Astrocyte of the cerebellum (primary cell): ENCODE measurements around the gene LRRC56.

Experiments used
- DNase-seq: peaks from one replicate; pipeline ENCODE4 v3.0.0-alpha.2; 2011; ENCODE audit warnings: low read depth
- H3K4me3 ChIP-seq: 2 replicates; pipeline ENCODE4 v1.5.1; 2011; ENCODE audit warnings: mild to moderate bottlenecking, low read depth, low read length, moderate library complexity
- in situ Hi-C: cut with HindIII; loops from 2 replicates; pipeline ENCODE4 v1.10.0; 2017; ENCODE audit warnings: low sequenced_read_pairs
- TF ChIP-seq, protein P1 (sequence below): IDR thresholded peaks from 2 replicates; pipeline ENCODE4 v1.5.1; 2012; ENCODE audit warnings: low read length, low read depth, moderate library complexity, mild to moderate bottlenecking; ENCODE audit errors: missing control alignments

LRRC56 gene, protein sequence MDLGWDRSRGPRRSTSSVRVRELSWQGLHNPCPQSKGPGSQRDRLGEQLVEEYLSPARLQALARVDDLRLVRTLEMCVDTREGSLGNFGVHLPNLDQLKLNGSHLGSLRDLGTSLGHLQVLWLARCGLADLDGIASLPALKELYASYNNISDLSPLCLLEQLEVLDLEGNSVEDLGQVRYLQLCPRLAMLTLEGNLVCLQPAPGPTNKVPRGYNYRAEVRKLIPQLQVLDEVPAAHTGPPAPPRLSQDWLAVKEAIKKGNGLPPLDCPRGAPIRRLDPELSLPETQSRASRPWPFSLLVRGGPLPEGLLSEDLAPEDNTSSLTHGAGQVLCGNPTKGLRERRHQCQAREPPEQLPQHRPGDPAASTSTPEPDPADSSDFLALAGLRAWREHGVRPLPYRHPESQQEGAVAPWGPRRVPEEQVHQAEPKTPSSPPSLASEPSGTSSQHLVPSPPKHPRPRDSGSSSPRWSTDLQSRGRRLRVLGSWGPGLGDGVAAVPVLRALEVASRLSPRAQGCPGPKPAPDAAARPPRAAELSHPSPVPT

DNA sequence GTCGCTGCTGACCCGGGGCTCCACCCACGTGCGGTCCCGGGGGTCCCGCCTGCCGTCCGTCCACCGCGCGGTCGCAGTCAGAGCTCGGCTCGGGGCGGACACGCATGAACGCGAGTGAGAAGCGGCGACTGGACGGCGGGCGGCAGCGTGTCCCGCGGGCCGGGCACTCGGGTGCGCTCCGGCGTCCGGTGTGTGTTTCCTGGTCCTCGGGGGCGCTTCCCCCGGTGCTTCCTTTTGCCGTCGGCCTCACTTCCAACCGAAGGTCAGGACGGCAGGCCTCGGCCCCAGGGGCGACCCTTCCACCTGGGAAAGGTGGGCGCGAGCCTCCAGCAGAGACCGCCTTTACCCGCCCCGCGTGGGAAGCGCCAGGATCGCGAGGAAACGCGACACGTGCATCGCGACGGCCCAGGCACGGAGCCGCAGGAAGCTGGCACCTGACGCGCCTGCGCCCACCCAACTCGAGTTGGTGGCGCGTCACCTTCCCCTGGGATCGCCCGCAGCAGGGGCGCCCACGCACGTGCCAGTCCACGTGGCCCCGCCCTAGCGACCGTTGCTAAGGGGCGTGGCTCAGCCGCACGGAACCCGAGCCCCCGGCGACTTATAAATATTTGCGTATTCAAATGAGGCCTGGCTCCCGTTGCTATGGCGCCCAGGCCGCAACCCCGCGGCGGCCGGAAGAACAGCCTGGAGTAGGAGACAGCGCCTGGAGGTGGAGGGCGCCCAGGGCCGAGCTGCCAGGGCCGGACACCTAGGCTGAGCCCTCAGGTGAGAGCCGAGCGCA, at the start of gene LRRC56:
LRRC56 (plus strand) TSS at position 687 of the 781 bp plus-strand sequence. CDS start 3,158 bp downstream, outside the sequence.
- DNase-seq = peak; percentile 40
- in situ Hi-C loops = no loop called here
- TF ChIP-seq, protein P1, sequence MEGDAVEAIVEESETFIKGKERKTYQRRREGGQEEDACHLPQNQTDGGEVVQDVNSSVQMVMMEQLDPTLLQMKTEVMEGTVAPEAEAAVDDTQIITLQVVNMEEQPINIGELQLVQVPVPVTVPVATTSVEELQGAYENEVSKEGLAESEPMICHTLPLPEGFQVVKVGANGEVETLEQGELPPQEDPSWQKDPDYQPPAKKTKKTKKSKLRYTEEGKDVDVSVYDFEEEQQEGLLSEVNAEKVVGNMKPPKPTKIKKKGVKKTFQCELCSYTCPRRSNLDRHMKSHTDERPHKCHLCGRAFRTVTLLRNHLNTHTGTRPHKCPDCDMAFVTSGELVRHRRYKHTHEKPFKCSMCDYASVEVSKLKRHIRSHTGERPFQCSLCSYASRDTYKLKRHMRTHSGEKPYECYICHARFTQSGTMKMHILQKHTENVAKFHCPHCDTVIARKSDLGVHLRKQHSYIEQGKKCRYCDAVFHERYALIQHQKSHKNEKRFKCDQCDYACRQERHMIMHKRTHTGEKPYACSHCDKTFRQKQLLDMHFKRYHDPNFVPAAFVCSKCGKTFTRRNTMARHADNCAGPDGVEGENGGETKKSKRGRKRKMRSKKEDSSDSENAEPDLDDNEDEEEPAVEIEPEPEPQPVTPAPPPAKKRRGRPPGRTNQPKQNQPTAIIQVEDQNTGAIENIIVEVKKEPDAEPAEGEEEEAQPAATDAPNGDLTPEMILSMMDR = no peak
- H3K4me3 ChIP-seq = peak within 1 kb of the TSS; percentile 60

GRCh38 chr11:487571-488021, 49.7 kb upstream of the LRRC56 start:
- no peak overlapping the region for H3K4me3 ChIP-seq
- in situ Hi-C loops = no loop called here
- no peak for DNase-seq
- TF ChIP-seq, protein P1 = no peak

DNA sequence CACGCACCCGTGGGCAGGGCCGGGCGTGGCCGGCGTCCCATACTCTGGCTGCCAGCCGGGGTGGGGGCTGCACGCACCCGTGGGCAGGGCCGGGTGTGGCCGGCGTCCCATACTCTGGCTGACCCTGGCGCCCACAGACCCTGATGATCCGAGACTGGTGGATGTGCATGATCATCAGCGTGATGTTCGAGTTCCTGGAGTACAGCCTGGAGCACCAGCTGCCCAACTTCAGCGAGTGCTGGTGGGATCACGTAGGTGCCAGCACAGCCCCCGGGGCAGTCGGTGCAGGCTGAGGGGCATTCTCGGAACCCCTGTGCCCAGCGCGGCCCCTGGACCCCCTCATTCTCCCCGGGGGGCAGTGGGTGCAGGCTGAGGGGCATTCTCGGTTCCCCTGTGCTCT, 49.3 kb upstream of the LRRC56 start:
- DNase-seq = no peak
- TF ChIP-seq, protein P1 = no peak
- in situ Hi-C loops = no loop called here
- H3K4me3 ChIP-seq = no peak overlapping the region

GRCh38 chr11:488579-488978, 48.7 kb upstream of the LRRC56 start:
- H3K4me3 ChIP-seq = no peak overlapping the region
- DNase-seq = no peak
- in situ Hi-C loops = no loop called here
- TF ChIP-seq, protein P1 = no peak

- DNase-seq = no peak
- no peak overlapping the region for H3K4me3 ChIP-seq
- TF ChIP-seq, protein P1 = no peak
- in situ Hi-C loops = no loop called here
Observed at GRCh38 chr11:488992-489391, 48.3 kb upstream of the LRRC56 start.

DNA sequence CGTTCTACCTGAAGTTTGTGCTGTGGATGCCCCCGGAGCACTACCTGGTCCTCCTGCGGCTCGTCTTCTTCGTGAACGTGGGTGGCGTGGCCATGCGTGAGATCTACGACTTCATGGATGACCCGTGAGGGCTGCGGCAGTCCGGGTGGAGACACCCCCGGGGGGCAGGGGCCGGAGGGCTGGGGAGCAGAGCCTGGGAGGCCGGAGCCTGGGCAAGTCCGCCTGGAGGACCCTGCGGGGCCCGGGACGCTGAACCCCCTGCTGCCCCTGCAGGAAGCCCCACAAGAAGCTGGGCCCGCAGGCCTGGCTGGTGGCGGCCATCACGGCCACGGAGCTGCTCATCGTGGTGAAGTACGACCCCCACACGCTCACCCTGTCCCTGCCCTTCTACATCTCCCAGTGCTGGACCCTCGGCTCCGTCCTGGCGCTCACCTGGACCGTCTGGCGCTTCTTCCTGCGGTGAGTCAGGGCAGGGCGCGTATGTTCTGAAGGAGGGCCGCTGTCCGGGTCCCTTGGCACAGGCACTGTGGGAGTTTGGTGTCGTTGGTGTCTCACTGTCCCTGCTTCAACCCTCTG, 47.6 kb upstream of the LRRC56 start:
- no peak for DNase-seq
- no peak overlapping the region for H3K4me3 ChIP-seq
- TF ChIP-seq, protein P1 = no peak
- in situ Hi-C loops = no loop called here
